Fibroblast of lung (primary cell): ENCODE measurements around the gene PLA1A.

Experiments
- EZH2 ChIP-seq: IDR thresholded peaks from 2 replicates; pipeline ENCODE4 v1.5.1; 2012; ENCODE audit warnings: low read length, control low read depth, mild to moderate bottlenecking; ENCODE audit errors: missing control alignments
- TF ChIP-seq, protein P1 (sequence below), 2 donors: IDR thresholded peaks in 1 of 2; conservative IDR thresholded peaks in 1 of 2; 1 replicate in 1 of 2; 2 replicates in 1 of 2; pipeline ENCODE4 v1.5.1; 2011 to 2012; ENCODE audit warnings: low read length in 2 of 2, control low read depth in 1 of 2, inconsistent platforms in 1 of 2, low read depth in 1 of 2, mild to moderate bottlenecking in 1 of 2

DNA sequence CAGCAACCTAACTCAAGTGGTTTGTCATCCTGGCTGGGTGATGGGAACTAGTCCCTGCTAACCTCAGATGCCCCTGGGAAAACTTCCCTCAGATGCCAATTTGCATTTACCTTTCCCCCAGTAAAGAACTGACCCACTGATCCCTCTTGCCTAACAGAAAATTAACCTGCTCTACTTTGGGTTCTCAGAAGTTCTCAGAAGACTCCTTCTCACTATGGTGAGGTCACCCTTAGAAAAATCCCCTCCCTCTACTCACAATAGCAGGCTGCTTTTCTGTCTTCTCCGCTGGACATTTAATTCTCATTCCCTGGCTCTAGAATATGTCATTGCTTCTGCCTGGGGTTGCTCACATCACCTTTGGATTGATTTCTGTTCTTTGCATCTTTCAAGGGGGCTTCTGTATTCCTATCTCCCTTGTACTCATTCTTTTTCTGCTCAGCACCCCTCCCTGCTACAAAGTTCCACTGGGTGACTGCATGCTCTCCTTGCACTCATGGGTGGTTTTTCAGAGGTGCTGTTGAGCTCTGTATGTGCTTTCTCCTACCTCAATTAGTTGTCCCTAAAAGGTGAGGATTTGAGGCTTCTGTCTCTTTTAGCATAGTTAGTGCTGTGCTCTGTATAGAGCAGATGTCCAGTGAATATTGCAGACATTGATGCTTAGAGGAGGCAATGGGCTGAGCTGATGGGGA is 869 bp downstream of the PLA1A start:
- no peak for TF ChIP-seq EZH2
- TF ChIP-seq, protein P1, sequence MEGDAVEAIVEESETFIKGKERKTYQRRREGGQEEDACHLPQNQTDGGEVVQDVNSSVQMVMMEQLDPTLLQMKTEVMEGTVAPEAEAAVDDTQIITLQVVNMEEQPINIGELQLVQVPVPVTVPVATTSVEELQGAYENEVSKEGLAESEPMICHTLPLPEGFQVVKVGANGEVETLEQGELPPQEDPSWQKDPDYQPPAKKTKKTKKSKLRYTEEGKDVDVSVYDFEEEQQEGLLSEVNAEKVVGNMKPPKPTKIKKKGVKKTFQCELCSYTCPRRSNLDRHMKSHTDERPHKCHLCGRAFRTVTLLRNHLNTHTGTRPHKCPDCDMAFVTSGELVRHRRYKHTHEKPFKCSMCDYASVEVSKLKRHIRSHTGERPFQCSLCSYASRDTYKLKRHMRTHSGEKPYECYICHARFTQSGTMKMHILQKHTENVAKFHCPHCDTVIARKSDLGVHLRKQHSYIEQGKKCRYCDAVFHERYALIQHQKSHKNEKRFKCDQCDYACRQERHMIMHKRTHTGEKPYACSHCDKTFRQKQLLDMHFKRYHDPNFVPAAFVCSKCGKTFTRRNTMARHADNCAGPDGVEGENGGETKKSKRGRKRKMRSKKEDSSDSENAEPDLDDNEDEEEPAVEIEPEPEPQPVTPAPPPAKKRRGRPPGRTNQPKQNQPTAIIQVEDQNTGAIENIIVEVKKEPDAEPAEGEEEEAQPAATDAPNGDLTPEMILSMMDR (conservative IDR thresholded peaks at IDR 0.05 in 1 of 2, IDR thresholded peaks at IDR 0.05 in 1 of 2; ENCODE audit: low read depth in 1 of 2, low read length in 2 of 2): no peak
